Thyroid gland (tissue), 4 donors: ENCODE measurements around the gene HIVEP2. TPM values are rescaled to one million over a fixed set of nuclear protein-coding genes. Genes with fewer than 3 reads are reported as not detected.

Experiments used
- DNase-seq, 2 donors: peaks; one replicate each; pipeline ENCODE4 v3.0.0-alpha.2; 2019
- H3K27ac ChIP-seq, 3 donors: fragments of 200-600 bp; sonication (generic); 1 replicate in 2 of 3; 2 replicates in 1 of 3; pipeline ENCODE4 v1.5.1; 2016 to 2019; ENCODE audit warnings: mild to moderate bottlenecking in 1 of 3, moderate library complexity in 1 of 3
- H3K27me3 ChIP-seq: fragments of 200-600 bp; sonication (generic); one replicate; pipeline ENCODE4 v1.5.1; 2019
- H3K36me3 ChIP-seq, 2 donors: fragments of 200-600 bp; sonication (generic); one replicate each; pipeline ENCODE4 v1.5.1; 2016 to 2019
- H3K4me1 ChIP-seq, 2 donors: fragments of 200-600 bp; sonication (generic); one replicate each; pipeline ENCODE4 v1.5.1; 2017 to 2019
- H3K4me3 ChIP-seq, 3 donors: fragments of 200-600 bp; sonication (generic); replicated peaks in 1 of 3; 1 replicate in 2 of 3; 2 replicates in 1 of 3; pipeline ENCODE4 v1.5.1; 2016; ENCODE audit warnings: mild to moderate bottlenecking in 1 of 3
- H3K9me3 ChIP-seq: fragments of 200-600 bp; sonication (generic); one replicate; pipeline ENCODE4 v1.5.1; 2017
- POLR2A ChIP-seq, 2 donors: fragments of 450-650 bp; IDR thresholded peaks; one replicate each; pipeline ENCODE4 v1.6.1; 2017; ENCODE audit warnings: antibody characterized with exemption in 2 of 2, mild to moderate bottlenecking in 2 of 2, moderate library complexity in 1 of 2
- WGBS, 2 donors: methylation state at CpG; one replicate each; pipeline ENCODE4 v1.1.5; 2017; 5-methylcytosine and 5-hydroxymethylcytosine counted together
- intact Hi-C: fragments of 100-400 bp; cut with DNase I; formaldehyde crosslinking; loops from one replicate; pipeline ENCODE4 v1.15.1; 2023
- total RNA-seq, 4 donors: library from RNA; depleted of rRNA; stranded (reverse); fragments of >200 nt; gene quantifications; one replicate each; pipeline ENCODE4 v1.2.3, GENCODE V29; 2016
- TF ChIP-seq, protein P1 (sequence below), 6 experiments: fragments of 200-600 bp in 3 of 6; fragments of 450-650 bp in 3 of 6; sonication (generic) in 3 of 6; IDR thresholded peaks; one replicate each; pipeline ENCODE4 v1.5.1; 2016 to 2019; ENCODE audit warnings: antibody characterized with exemption in 6 of 6, mild to moderate bottlenecking in 2 of 6, inconsistent platforms in 1 of 6, moderate library complexity in 1 of 6

Gene HIVEP2
- total RNA-seq, 4 donors from 2014 or later = 23.3 to 41.8 (median 26.4) TPM

DNA sequence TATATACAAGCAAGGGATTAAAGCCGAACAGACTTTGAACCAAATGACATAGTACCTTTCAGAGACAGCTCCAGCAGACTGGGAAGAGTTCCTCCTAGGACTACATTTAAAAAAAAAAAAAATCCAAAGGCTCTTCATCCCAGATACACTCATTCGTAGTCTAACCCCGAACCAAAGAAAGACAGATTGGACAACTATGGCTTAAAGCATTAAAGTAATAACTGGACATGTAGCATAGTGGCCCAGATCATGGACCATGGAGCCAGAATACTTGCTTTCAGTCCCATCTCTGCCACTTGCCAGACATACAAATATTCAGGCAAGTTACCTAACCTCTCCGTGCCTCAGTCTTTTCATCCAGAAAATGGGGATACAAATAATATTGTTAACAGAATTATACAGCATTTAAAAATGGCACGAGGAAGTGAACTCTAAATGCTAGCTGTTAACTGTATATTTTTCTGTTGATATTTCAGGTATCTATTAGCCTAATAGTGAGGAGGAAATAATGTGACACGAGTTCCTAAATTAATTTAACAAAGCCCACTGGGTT is 123.7 kb downstream of the HIVEP2 start:
- peaks cover 17 to 26% of the 10 kb centered on the region in 2 donors for H3K4me1 ChIP-seq
- intact Hi-C loops = no loop called here
- H3K27ac ChIP-seq = no peak overlapping the region
- no peaks in the 10 kb centered on the region for H3K27me3 ChIP-seq
- no peak overlapping the region for H3K4me3 ChIP-seq
- no peaks in the 10 kb centered on the region for H3K9me3 ChIP-seq
- 89% methylated on average over 6 of the region's 6 CpGs for whole genome bisulfite sequencing, 2 donors
- H3K36me3 ChIP-seq = no peaks in the 10 kb centered on the region
- TF ChIP-seq, protein P1, sequence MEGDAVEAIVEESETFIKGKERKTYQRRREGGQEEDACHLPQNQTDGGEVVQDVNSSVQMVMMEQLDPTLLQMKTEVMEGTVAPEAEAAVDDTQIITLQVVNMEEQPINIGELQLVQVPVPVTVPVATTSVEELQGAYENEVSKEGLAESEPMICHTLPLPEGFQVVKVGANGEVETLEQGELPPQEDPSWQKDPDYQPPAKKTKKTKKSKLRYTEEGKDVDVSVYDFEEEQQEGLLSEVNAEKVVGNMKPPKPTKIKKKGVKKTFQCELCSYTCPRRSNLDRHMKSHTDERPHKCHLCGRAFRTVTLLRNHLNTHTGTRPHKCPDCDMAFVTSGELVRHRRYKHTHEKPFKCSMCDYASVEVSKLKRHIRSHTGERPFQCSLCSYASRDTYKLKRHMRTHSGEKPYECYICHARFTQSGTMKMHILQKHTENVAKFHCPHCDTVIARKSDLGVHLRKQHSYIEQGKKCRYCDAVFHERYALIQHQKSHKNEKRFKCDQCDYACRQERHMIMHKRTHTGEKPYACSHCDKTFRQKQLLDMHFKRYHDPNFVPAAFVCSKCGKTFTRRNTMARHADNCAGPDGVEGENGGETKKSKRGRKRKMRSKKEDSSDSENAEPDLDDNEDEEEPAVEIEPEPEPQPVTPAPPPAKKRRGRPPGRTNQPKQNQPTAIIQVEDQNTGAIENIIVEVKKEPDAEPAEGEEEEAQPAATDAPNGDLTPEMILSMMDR (IDR thresholded peaks at IDR 0.05) = no peak
- no peak for TF ChIP-seq POLR2A (IDR thresholded peaks at IDR 0.05)
- DNase-seq = no peak

DNA sequence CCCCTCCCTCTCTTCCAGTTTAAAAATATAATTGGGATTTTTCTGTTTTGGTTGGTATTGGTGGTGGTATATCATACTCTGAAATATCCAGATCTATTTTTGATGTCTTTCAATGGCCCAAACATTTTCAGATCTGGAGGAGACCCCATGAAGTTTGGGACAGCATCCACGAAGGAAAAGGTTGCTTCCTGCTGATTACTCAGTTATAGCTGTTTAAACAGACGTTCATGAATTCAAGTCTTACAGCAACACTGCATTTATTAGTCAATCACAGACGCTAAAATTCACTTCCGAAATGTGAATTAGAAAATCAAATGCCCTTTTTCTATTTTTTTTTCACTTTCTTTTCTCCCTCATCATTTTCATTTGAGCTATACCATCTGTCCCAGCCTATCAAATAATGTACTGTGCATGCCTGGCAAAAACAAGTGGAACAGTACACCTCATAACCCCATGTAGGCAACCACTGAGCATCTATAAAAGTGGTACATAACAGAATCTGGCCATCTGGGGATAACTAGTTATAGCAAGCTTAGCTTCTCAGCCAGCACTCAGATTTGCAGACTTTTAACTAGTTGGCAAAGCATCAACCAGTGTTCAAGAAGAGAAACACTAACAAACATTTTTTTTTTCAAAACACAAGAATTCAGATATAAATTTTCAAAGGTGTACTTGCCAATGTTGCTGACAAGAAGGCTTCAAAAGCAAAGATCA is 124.5 kb downstream of the HIVEP2 start:
- TF ChIP-seq, protein P1 (IDR thresholded peaks at IDR 0.05) = no peak
- TF ChIP-seq POLR2A (IDR thresholded peaks at IDR 0.05) = no peak
- peak overlapping the region in 2 of 3 donors; percentile 13 to 43 for H3K27ac ChIP-seq
- no peaks in the 10 kb centered on the region for H3K36me3 ChIP-seq
- no peak for DNase-seq
- no peaks in the 10 kb centered on the region for H3K27me3 ChIP-seq
- WGBS, 2 donors = 67 to 79% methylated on average over 4 of the region's 4 CpGs
- intact Hi-C loops = no loop called here
- H3K4me3 ChIP-seq = peak overlapping the region in 1 of 3 donors; percentile 8
- H3K9me3 ChIP-seq = no peaks in the 10 kb centered on the region
- peaks cover 17 to 26% of the 10 kb centered on the region in 2 donors for H3K4me1 ChIP-seq

DNA sequence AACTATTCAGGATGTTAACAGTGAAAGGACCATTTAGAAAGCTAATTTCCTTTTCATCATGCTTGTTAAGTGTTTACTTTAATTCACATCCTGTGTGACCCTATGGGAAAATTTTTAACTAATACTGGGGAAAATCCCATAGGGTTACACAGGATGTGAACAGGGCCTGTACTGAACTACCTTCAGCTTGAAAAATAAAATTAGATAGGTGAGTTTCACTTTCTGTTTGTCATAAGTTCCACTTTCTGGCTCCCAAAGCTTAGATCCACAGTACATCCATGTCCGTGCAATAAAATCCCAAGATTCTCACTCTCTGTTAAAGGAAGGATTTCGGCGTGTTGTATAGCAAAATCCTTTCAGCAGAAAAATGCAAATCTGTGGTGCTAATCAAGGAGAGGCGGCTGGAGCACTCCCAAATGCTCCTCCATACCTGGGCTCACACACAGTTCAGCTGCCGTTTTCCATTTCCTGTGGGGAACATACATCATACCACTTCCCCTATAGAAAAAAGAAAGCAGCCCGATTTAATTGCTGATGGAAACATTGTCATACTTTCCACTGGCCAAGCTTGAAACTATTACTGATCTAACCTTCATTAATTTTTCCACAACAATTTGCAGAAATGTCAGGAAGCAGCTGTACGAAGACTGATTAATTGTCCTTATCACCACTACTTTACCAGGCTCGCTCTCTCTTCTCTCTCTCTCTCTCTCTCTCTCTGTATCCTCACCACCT is 125.2 kb downstream of the HIVEP2 start:
- no peaks in the 10 kb centered on the region for H3K36me3 ChIP-seq
- peak overlapping the region in 2 of 3 donors; percentile 13 to 43 for H3K27ac ChIP-seq
- peaks cover 17 to 24% of the 10 kb centered on the region in 2 donors for H3K4me1 ChIP-seq
- intact Hi-C loops = no loop called here
- DNase-seq = no peak
- no peaks in the 10 kb centered on the region for H3K27me3 ChIP-seq
- 61 to 65% methylated on average over 8 of the region's 8 CpGs for WGBS, 2 donors
- no peaks in the 10 kb centered on the region for H3K9me3 ChIP-seq
- peak overlapping the region in 1 of 3 donors; percentile 8 for H3K4me3 ChIP-seq
- TF ChIP-seq, protein P1 (IDR thresholded peaks at IDR 0.05) = no peak
- TF ChIP-seq POLR2A (IDR thresholded peaks at IDR 0.05) = no peak

DNA sequence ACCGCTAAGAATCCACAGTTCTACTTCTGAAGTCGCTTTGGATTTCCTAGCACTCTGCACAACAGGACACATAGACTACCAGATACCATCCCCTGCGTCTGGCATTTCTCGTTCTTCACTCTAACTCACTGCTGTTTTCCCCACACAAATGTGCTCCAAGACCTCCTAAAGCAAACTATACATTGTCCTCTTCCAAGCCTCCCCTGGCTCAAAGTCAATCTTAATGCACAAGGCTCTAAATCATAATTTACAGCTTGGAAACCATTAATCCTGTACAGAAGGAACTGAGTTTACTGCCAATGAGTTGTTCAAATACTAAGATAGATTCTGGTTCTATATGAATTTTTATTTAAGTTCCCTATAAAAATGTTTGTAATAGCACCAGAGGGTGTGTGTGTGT is 128.5 kb downstream of the HIVEP2 start:
- 88 to 93% methylated on average over 4 of the region's 4 CpGs for WGBS, 2 donors

More for the DNA sequence above, 128.5 kb downstream of the HIVEP2 start:
- H3K27me3 ChIP-seq = no peaks in the 10 kb centered on the region
- DNase-seq = no peak
- H3K4me1 ChIP-seq = peaks cover 0 to 3% of the 10 kb centered on the region in 2 donors
- H3K27ac ChIP-seq = no peak overlapping the region
- H3K4me3 ChIP-seq = no peak overlapping the region
- no peaks in the 10 kb centered on the region for H3K36me3 ChIP-seq
- TF ChIP-seq POLR2A (IDR thresholded peaks at IDR 0.05) = no peak
- TF ChIP-seq, protein P1 (IDR thresholded peaks at IDR 0.05) = no peak
- no peaks in the 10 kb centered on the region for H3K9me3 ChIP-seq
- intact Hi-C loops = no loop called here
